HEK293 (cell line): Measurements from ENCODE around the gene PHETA1.
A peak's percentile ranks its signal among the peaks of the same experiment; 100 is the strongest.

Experiments
- CTCF ChIA-PET: fragments of 350-600 bp; formaldehyde crosslinking; extraction: SDS; loops from one replicate; lab custom pipeline; 2021; ENCODE audit warnings: antibody characterized with exemption; lab: Yijun Ruan, JAX
- POLR2A ChIA-PET: fragments of 300-600 bp; formaldehyde crosslinking; extraction: SDS; loops from one replicate; lab custom pipeline; 2020; ENCODE audit warnings: antibody characterized with exemption, inconsistent platforms; lab: Yijun Ruan, JAX
- H3K27ac ChIP-seq: fragments of 200-500 bp; sonication (Bioruptor generic); 2 replicates; pipeline ENCODE4 v1.5.1; 2014; ENCODE audit warnings: low read depth, low read length, control low read depth, inconsistent platforms; ENCODE audit errors: extremely low read depth
- H3K36me3 ChIP-seq, 2 experiments: fragments of 200-500 bp in 1 of 2; sonication (Bioruptor generic) in 1 of 2; 1 replicate in 1 of 2; 2 replicates in 1 of 2; pipeline ENCODE4 v1.5.1; 2014 to 2017; ENCODE audit warnings: inconsistent platforms in 2 of 2, low read length in 2 of 2; ENCODE audit not compliant: control insufficient read depth in 2 of 2, insufficient read depth in 1 of 2
- H3K4me1 ChIP-seq: fragments of 200-500 bp; sonication (Bioruptor generic); 2 replicates; pipeline ENCODE4 v1.5.1; 2014; ENCODE audit warnings: mild to moderate bottlenecking, low read length, inconsistent platforms; ENCODE audit not compliant: control insufficient read depth, insufficient read depth
- H3K4me3 ChIP-seq: 2 replicates; pipeline ENCODE4 v1.5.1; 2011; ENCODE audit warnings: low read depth, mild to moderate bottlenecking, control low read depth, low read length, moderate library complexity
- H3K9me3 ChIP-seq: fragments of 200-500 bp; sonication (Bioruptor generic); 2 replicates; pipeline ENCODE4 v1.5.1; 2014; ENCODE audit warnings: low read depth, low read length, inconsistent platforms; ENCODE audit not compliant: control insufficient read depth, insufficient read depth
- BCL11B ChIP-seq: fragments of 450-650 bp; formaldehyde crosslinking; IDR thresholded peaks from 2 replicates; pipeline ENCODE4 v1.5.1; 2016; ENCODE audit warnings: low read depth, missing biosample characterization, missing genetic modification characterization
- KLF10 ChIP-seq: fragments of 450-650 bp; IDR thresholded peaks from 2 replicates; pipeline ENCODE4 v1.5.1; 2018; ENCODE audit warnings: missing biosample characterization, mild to moderate bottlenecking, missing genetic modification characterization
- KLF8 ChIP-seq: fragments of 450-650 bp; formaldehyde crosslinking; IDR thresholded peaks from 2 replicates; pipeline ENCODE4 v1.5.1; 2016; ENCODE audit warnings: missing biosample characterization, missing genetic modification characterization
- MZF1 ChIP-seq: fragments of 450-650 bp; formaldehyde crosslinking; IDR thresholded peaks from 2 replicates; pipeline ENCODE4 v1.5.1; 2017; ENCODE audit warnings: missing biosample characterization, missing genetic modification characterization, borderline replicate concordance
- SETDB1 ChIP-seq: IDR thresholded peaks from one replicate; pipeline ENCODE4 v1.6.1; 2017; ENCODE audit warnings: mild to moderate bottlenecking, low read length, moderate library complexity, mixed read lengths; ENCODE audit not compliant: insufficient read length
- SP2 ChIP-seq: fragments of 450-650 bp; formaldehyde crosslinking; IDR thresholded peaks from 2 replicates; pipeline ENCODE4 v1.5.1; 2016; ENCODE audit warnings: missing biosample characterization, missing genetic modification characterization
- TCF7L2 ChIP-seq: IDR thresholded peaks from 2 replicates; pipeline ENCODE4 v1.6.1; 2011; ENCODE audit warnings: low read depth, mild to moderate bottlenecking, inconsistent platforms, low read length, moderate library complexity, borderline replicate concordance
- WT1 ChIP-seq: fragments of 450-650 bp; formaldehyde crosslinking; IDR thresholded peaks from 2 replicates; pipeline ENCODE4 v1.5.1; 2016; ENCODE audit warnings: missing biosample characterization, missing genetic modification characterization
- ZBTB1 ChIP-seq: fragments of 450-650 bp; formaldehyde crosslinking; IDR thresholded peaks from 2 replicates; pipeline ENCODE4 v1.5.1; 2016; ENCODE audit warnings: missing biosample characterization, missing genetic modification characterization
- ZBTB20 ChIP-seq: fragments of 450-650 bp; formaldehyde crosslinking; IDR thresholded peaks from 2 replicates; pipeline ENCODE4 v1.5.1; 2016; ENCODE audit warnings: missing biosample characterization, missing genetic modification characterization
- ZBTB21 ChIP-seq: fragments of 450-650 bp; formaldehyde crosslinking; IDR thresholded peaks from 2 replicates; pipeline ENCODE4 v1.5.1; 2017; ENCODE audit warnings: missing biosample characterization, missing genetic modification characterization
- ZNF239 ChIP-seq: fragments of 450-650 bp; formaldehyde crosslinking; IDR thresholded peaks from 2 replicates; pipeline ENCODE4 v1.5.1; 2016; ENCODE audit warnings: missing biosample characterization, missing genetic modification characterization
- ZNF350 ChIP-seq: fragments of 450-650 bp; formaldehyde crosslinking; IDR thresholded peaks from 2 replicates; pipeline ENCODE4 v1.5.0; 2017; ENCODE audit warnings: missing biosample characterization, mild to moderate bottlenecking, missing genetic modification characterization
- ZNF707 ChIP-seq: fragments of 450-650 bp; formaldehyde crosslinking; IDR thresholded peaks from 2 replicates; pipeline ENCODE4 v1.5.1; 2016; ENCODE audit warnings: missing biosample characterization, missing genetic modification characterization
- ZNF768 ChIP-seq: fragments of 450-650 bp; formaldehyde crosslinking; IDR thresholded peaks from 2 replicates; pipeline ENCODE4 v1.5.1; 2018; ENCODE audit warnings: missing biosample characterization, mild to moderate bottlenecking, missing genetic modification characterization
- ZNF777 ChIP-seq: fragments of 450-650 bp; formaldehyde crosslinking; IDR thresholded peaks from 2 replicates; pipeline ENCODE4 v1.5.1; 2017; ENCODE audit warnings: missing biosample characterization, missing genetic modification characterization, borderline replicate concordance
- ZSCAN30 ChIP-seq: fragments of 450-650 bp; IDR thresholded peaks from 2 replicates; pipeline ENCODE4 v1.5.1; 2018; ENCODE audit warnings: missing biosample characterization, mild to moderate bottlenecking, missing genetic modification characterization, moderate library complexity
- TF ChIP-seq, protein P1 (sequence below): fragments of 450-650 bp; formaldehyde crosslinking; IDR thresholded peaks from 2 replicates; pipeline ENCODE4 v1.5.1; 2016; ENCODE audit warnings: missing biosample characterization, missing genetic modification characterization
- TF ChIP-seq, protein P2 (sequence below): fragments of 450-650 bp; IDR thresholded peaks from 2 replicates; pipeline ENCODE4 v1.5.1; 2018; ENCODE audit warnings: missing biosample characterization, missing genetic modification characterization
- TF ChIP-seq, protein P3 (sequence below): fragments of 450-650 bp; formaldehyde crosslinking; IDR thresholded peaks from 2 replicates; pipeline ENCODE4 v1.5.1; 2017; ENCODE audit warnings: missing biosample characterization, missing genetic modification characterization
- TF ChIP-seq, protein P4 (sequence below): fragments of 450-650 bp; formaldehyde crosslinking; IDR thresholded peaks from 2 replicates; pipeline ENCODE4 v1.5.1; 2016; ENCODE audit warnings: missing biosample characterization, missing genetic modification characterization
- TF ChIP-seq, protein P5 (sequence below): fragments of 450-650 bp; formaldehyde crosslinking; IDR thresholded peaks from 2 replicates; pipeline ENCODE4 v1.5.1; 2016; ENCODE audit warnings: missing biosample characterization, missing genetic modification characterization

The PHETA1 gene

DNA sequence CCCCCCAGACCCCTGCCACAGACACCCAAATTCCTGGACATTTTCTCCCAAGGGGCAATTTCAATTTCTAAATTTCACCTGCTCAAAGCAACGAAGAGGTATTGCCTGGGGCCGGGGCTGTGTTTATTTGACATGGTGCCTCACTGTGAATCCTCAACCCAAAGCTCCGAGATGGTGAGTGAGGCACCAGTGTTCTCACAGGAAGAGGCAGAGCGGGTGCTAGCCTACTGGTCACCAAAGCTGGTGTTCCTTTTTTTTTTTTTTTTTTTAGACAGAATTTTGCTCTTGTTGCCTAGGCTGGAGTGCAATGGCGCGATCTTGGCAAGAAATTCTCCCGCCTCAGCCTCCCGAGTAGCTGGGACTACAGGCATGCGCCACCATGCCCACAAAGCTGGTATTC is 22.0 kb upstream of the PHETA1 start (continued):
- TF ChIP-seq, protein P1, sequence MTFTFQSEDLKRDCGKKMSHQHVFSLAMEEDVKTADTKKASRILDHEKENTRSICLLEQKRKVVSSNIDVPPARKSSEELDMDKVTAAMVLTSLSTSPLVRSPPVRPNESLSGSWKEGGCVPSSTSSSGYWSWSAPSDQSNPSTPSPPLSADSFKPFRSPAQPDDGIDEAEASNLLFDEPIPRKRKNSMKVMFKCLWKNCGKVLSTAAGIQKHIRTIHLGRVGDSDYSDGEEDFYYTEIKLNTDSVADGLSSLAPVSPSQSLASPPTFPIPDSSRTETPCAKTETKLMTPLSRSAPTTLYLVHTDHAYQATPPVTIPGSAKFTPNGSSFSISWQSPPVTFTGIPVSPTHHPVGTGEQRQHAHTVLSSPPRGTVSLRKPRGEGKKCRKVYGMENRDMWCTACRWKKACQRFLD (tag by site-specific recombination): no peak
- TF ChIP-seq ZBTB20 (no peak), MZF1 (no peak), ZBTB1 (no peak), ZNF350 (tag by site-specific recombination) (no peak)
- TF ChIP-seq, protein P2, sequence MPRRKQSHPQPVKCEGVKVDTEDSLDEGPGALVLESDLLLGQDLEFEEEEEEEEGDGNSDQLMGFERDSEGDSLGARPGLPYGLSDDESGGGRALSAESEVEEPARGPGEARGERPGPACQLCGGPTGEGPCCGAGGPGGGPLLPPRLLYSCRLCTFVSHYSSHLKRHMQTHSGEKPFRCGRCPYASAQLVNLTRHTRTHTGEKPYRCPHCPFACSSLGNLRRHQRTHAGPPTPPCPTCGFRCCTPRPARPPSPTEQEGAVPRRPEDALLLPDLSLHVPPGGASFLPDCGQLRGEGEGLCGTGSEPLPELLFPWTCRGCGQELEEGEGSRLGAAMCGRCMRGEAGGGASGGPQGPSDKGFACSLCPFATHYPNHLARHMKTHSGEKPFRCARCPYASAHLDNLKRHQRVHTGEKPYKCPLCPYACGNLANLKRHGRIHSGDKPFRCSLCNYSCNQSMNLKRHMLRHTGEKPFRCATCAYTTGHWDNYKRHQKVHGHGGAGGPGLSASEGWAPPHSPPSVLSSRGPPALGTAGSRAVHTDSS (tag by site-specific recombination): no peak

DNA sequence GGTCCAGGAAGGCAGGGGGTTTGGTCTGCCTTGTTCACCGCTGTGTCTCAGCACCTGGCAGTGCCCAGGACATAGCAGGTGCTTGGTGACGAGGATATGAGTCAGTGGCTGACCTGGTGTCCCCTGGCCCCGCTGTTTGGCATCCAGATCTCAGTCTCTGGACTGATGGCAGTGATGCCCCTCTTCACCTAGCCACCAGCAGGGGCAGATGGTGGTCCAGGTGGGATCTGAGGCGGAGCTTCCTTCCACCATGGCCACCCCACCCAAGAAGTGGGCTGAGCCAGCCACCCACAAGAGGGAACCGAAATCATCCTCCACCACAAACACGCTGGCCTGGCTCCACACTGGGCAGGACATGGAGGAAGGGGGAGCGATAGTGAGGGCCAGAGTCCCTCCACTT is 20.7 kb upstream of the PHETA1 start:
- H3K4me3 ChIP-seq: no peak overlapping the region
- H3K4me1 ChIP-seq: no peaks in the 10 kb centered on the region
- no peaks in the 10 kb centered on the region for H3K9me3 ChIP-seq
- TF ChIP-seq, protein P3, sequence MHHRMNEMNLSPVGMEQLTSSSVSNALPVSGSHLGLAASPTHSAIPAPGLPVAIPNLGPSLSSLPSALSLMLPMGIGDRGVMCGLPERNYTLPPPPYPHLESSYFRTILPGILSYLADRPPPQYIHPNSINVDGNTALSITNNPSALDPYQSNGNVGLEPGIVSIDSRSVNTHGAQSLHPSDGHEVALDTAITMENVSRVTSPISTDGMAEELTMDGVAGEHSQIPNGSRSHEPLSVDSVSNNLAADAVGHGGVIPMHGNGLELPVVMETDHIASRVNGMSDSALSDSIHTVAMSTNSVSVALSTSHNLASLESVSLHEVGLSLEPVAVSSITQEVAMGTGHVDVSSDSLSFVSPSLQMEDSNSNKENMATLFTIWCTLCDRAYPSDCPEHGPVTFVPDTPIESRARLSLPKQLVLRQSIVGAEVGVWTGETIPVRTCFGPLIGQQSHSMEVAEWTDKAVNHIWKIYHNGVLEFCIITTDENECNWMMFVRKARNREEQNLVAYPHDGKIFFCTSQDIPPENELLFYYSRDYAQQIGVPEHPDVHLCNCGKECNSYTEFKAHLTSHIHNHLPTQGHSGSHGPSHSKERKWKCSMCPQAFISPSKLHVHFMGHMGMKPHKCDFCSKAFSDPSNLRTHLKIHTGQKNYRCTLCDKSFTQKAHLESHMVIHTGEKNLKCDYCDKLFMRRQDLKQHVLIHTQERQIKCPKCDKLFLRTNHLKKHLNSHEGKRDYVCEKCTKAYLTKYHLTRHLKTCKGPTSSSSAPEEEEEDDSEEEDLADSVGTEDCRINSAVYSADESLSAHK (tag by site-specific recombination): no peak
- no peak for TF ChIP-seq KLF10
- no peak for TF ChIP-seq ZBTB21 (tag by site-specific recombination)
- no peak for TF ChIP-seq ZNF239
- no peak for TF ChIP-seq ZNF768 (tag by site-specific recombination)
- TF ChIP-seq ZSCAN30: no peak
- TF ChIP-seq, protein P4, sequence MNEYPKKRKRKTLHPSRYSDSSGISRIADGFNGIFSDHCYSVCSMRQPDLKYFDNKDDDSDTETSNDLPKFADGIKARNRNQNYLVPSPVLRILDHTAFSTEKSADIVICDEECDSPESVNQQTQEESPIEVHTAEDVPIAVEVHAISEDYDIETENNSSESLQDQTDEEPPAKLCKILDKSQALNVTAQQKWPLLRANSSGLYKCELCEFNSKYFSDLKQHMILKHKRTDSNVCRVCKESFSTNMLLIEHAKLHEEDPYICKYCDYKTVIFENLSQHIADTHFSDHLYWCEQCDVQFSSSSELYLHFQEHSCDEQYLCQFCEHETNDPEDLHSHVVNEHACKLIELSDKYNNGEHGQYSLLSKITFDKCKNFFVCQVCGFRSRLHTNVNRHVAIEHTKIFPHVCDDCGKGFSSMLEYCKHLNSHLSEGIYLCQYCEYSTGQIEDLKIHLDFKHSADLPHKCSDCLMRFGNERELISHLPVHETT (tag by site-specific recombination): no peak
- TF ChIP-seq ZNF777: no peak
- no peak for TF ChIP-seq BCL11B
- no peak for TF ChIP-seq ZNF707
- TF ChIP-seq KLF8: no peak
- H3K36me3 ChIP-seq: no peaks in the 10 kb centered on the region
- ChIA-PET CTCF (interaction anchor here (1.0 to 1.6 kb wide), 2 partner anchors 59 to 62 kb away, joined by 4 to 6 read pairs; no protein-coding TSS in a partner anchor), POLR2A (no interaction called here)
- H3K27ac ChIP-seq: no peak overlapping the region

DNA sequence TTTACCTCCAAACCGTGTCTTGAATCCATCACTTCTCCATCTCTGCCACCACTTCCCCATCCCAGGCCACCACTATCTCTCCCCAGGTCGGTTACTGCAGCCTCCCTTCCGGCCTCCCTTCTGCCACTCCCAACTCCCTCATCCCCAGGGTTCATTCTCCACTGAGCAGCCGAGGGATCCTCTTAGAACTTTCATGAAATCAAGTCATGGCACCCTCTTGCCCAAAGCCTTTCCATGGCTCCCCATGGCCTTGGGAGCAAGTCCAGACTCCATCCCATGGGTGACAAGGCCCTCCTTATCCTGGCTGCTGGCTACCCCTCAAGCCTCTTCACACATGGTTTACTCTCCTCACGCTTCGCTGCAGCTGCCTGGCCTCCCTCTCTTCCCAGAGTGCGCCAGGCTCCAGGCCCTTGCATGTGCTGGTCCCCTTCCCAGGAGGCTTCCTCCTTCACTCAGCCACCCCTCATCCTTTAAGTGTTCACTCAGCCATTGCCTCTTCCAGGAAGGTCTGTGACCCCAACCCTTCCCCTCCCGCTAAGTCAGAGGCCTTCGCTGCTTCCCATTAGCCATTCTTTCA is 18.9 kb upstream of the PHETA1 start:
- H3K36me3 ChIP-seq: no peaks in the 10 kb centered on the region
- H3K27ac ChIP-seq: no peak overlapping the region
- TF ChIP-seq WT1: peak; percentile 23; the same call in 1 of the 2 replicates
- no peak for TF ChIP-seq SP2 (tag by site-specific recombination)
- TF ChIP-seq TCF7L2: no peak
- TF ChIP-seq, protein P5, sequence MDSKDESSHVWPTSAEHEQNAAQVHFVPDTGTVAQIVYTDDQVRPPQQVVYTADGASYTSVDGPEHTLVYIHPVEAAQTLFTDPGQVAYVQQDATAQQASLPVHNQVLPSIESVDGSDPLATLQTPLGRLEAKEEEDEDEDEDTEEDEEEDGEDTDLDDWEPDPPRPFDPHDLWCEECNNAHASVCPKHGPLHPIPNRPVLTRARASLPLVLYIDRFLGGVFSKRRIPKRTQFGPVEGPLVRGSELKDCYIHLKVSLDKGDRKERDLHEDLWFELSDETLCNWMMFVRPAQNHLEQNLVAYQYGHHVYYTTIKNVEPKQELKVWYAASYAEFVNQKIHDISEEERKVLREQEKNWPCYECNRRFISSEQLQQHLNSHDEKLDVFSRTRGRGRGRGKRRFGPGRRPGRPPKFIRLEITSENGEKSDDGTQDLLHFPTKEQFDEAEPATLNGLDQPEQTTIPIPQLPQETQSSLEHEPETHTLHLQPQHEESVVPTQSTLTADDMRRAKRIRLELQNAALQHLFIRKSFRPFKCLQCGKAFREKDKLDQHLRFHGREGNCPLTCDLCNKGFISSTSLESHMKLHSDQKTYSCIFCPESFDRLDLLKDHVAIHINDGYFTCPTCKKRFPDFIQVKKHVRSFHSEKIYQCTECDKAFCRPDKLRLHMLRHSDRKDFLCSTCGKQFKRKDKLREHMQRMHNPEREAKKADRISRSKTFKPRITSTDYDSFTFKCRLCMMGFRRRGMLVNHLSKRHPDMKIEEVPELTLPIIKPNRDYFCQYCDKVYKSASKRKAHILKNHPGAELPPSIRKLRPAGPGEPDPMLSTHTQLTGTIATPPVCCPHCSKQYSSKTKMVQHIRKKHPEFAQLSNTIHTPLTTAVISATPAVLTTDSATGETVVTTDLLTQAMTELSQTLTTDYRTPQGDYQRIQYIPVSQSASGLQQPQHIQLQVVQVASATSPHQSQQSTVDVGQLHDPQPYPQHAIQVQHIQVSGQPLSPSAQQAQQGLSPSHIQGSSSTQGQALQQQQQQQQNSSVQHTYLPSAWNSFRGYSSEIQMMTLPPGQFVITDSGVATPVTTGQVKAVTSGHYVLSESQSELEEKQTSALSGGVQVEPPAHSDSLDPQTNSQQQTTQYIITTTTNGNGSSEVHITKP (tag by site-specific recombination): peak; percentile 55; the same call in 1 of the 2 replicates
- TF ChIP-seq SETDB1: no peak
- TF ChIP-seq, all 188 proteins: peak for 2
- Histone ChIP-seq H3K4me1 (no peaks in the 10 kb centered on the region), H3K9me3 (no peaks in the 10 kb centered on the region), H3K4me3 (no peak overlapping the region)
- ChIA-PET CTCF (no interaction called here), POLR2A (no interaction called here)
